Measurements from ENCODE around the gene CMTM2. TPM values are rescaled to one million over a fixed set of nuclear protein-coding genes. Genes with fewer than 3 reads are reported as not detected.
A peak's percentile ranks its signal among the peaks of the same experiment; 100 is the strongest.

Gene CMTM2
- polyA plus RNA-seq, 1 donor from 2014 or later = 0.25 TPM

DNA sequence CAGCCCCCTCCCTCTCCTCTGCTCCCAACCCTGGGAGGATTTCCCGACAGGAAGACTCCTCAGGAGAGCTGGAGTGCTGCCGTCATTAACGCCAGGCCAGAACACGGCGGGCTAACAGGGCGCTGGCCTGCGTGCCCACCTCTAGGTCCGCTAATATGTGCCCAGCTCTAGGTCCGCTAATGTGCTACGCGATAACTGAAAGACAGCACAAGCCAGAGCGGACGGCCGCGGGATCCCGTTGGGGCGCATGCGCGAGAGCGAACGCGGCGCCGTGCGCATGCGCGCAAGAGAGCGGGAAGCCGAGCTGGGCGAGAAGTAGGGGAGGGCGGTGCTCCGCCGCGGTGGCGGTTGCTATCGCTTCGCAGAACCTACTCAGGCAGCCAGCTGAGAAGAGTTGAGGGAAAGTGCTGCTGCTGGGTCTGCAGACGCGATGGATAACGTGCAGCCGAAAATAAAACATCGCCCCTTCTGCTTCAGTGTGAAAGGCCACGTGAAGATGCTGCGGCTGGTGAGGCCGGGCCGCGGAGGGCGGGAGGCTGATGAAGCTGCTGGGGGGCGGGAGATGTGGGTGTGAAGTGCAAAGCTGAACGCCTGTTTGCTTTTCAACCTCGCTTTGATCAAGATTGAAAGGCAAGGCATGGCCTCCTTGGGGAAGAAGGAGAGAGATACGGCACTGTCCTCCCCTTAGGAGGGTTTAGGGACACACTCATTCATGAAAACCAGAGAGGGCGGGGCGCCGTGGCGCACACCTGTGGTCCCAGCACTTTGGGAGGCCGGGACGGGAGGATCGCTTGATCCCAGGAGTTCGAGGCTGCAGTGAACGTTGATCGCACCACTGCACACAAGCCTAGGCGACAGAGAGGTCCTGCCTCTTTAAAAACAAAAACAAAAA is 26.7 kb upstream of the CMTM2 start, which contains the start of gene CKLF:
Gene CKLF, plus strand, starts transcription at position 291 of the 892 bp plus-strand sequence. Its CDS starts 140 bp downstream, at position 431.
- Histone ChIP-seq H3K9ac (ENCODE audit: low read length) (peak within 1 kb of the TSS; percentile 71), H3K9me3 (ENCODE audit: low read length) (no peaks in the 10 kb centered on the region), H3K27ac (ENCODE audit: low read length) (peak within 1 kb of the TSS; percentile 72)

DNA sequence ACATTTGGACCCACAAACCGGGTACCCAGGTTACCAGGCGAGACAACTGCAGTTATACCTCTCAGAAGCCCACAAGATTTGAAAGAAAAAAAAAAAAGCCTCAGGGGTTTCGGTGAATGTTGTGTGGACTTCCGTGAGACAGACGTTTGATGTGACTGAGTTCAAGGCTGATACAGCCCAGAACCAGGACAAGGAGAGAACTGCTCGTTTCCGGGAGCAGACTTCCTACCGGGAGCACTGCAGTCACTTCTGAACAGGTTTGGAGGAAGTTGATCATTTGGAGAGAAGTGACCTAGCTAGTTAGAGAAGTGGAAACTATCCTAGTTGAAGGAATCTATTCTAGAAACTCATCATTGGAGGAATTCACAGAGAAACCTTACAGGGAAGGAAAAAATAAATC is 26.0 kb upstream of the CMTM2 start:
- no peaks in the 10 kb centered on the region for H3F3A ChIP-seq (ENCODE audit: insufficient read depth, low read length, poor library complexity, severe bottlenecking)
- H3K27me3 ChIP-seq (ENCODE audit: insufficient read depth, low read depth, low read length) = no peaks in the 10 kb centered on the region
- no peaks in the 10 kb centered on the region for H3K79me2 ChIP-seq (replicated peaks; ENCODE audit: insufficient read depth, low read length)
- H3K9me2 ChIP-seq (ENCODE audit: insufficient read depth, low read length) = no peaks in the 10 kb centered on the region
- no peak overlapping the region for H3K4me2 ChIP-seq (ENCODE audit: low read length)
- H3K9ac ChIP-seq (ENCODE audit: low read length) = no peak overlapping the region
- H3K36me3 ChIP-seq (ENCODE audit: insufficient read depth, low read length) = no peaks in the 10 kb centered on the region
- no peak overlapping the region for H3K27ac ChIP-seq (ENCODE audit: low read length)
- no peaks in the 10 kb centered on the region for H4K20me1 ChIP-seq (ENCODE audit: insufficient read depth)
- H3K4me3 ChIP-seq (ENCODE audit: low read length) = peak overlapping the region; percentile 71
- no peaks in the 10 kb centered on the region for H3K9me3 ChIP-seq (ENCODE audit: low read length)
- no peak overlapping the region for H2AFZ ChIP-seq (ENCODE audit: low read depth, low read length)
- TF ChIP-seq TAF1 (IDR thresholded peaks at IDR 0.05; ENCODE audit: low read depth) (no peak), RAD21 (conservative IDR thresholded peaks at IDR 0.05) (no peak), EZH2 (IDR thresholded peaks at IDR 0.05; ENCODE audit: borderline replicate concordance, insufficient read depth, low read length, poor library complexity, severe bottlenecking) (no peak), SMC3 (conservative IDR thresholded peaks at IDR 0.05; ENCODE audit: poor library complexity) (no peak), EP300 (conservative IDR thresholded peaks at IDR 0.05; ENCODE audit: poor library complexity, severe bottlenecking) (no peak), POLR2AphosphoS5 (IDR thresholded peaks at IDR 0.05) (no peak)
- TF ChIP-seq, protein P1, sequence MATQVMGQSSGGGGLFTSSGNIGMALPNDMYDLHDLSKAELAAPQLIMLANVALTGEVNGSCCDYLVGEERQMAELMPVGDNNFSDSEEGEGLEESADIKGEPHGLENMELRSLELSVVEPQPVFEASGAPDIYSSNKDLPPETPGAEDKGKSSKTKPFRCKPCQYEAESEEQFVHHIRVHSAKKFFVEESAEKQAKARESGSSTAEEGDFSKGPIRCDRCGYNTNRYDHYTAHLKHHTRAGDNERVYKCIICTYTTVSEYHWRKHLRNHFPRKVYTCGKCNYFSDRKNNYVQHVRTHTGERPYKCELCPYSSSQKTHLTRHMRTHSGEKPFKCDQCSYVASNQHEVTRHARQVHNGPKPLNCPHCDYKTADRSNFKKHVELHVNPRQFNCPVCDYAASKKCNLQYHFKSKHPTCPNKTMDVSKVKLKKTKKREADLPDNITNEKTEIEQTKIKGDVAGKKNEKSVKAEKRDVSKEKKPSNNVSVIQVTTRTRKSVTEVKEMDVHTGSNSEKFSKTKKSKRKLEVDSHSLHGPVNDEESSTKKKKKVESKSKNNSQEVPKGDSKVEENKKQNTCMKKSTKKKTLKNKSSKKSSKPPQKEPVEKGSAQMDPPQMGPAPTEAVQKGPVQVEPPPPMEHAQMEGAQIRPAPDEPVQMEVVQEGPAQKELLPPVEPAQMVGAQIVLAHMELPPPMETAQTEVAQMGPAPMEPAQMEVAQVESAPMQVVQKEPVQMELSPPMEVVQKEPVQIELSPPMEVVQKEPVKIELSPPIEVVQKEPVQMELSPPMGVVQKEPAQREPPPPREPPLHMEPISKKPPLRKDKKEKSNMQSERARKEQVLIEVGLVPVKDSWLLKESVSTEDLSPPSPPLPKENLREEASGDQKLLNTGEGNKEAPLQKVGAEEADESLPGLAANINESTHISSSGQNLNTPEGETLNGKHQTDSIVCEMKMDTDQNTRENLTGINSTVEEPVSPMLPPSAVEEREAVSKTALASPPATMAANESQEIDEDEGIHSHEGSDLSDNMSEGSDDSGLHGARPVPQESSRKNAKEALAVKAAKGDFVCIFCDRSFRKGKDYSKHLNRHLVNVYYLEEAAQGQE (IDR thresholded peaks at IDR 0.05; ENCODE audit: borderline replicate concordance) = no peak
- TF ChIP-seq, protein P2, sequence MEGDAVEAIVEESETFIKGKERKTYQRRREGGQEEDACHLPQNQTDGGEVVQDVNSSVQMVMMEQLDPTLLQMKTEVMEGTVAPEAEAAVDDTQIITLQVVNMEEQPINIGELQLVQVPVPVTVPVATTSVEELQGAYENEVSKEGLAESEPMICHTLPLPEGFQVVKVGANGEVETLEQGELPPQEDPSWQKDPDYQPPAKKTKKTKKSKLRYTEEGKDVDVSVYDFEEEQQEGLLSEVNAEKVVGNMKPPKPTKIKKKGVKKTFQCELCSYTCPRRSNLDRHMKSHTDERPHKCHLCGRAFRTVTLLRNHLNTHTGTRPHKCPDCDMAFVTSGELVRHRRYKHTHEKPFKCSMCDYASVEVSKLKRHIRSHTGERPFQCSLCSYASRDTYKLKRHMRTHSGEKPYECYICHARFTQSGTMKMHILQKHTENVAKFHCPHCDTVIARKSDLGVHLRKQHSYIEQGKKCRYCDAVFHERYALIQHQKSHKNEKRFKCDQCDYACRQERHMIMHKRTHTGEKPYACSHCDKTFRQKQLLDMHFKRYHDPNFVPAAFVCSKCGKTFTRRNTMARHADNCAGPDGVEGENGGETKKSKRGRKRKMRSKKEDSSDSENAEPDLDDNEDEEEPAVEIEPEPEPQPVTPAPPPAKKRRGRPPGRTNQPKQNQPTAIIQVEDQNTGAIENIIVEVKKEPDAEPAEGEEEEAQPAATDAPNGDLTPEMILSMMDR (IDR thresholded peaks at IDR 0.05; ENCODE audit: poor library complexity, severe bottlenecking) = no peak

More for the DNA sequence above, 26.7 kb upstream of the CMTM2 start, which contains the start of gene CKLF:
- Histone ChIP-seq H3F3A (ENCODE audit: insufficient read depth, low read length, poor library complexity, severe bottlenecking) (no peaks in the 10 kb centered on the region), H4K20me1 (ENCODE audit: insufficient read depth) (no peaks in the 10 kb centered on the region), H3K4me3 (ENCODE audit: low read length) (peak within 1 kb of the TSS; percentile 71), H3K27me3 (ENCODE audit: insufficient read depth, low read depth, low read length) (no peaks in the 10 kb centered on the region), H3K9me2 (ENCODE audit: insufficient read depth, low read length) (no peaks in the 10 kb centered on the region), H3K36me3 (ENCODE audit: insufficient read depth, low read length) (no peaks in the 10 kb centered on the region), H2AFZ (ENCODE audit: low read depth, low read length) (peak within 1 kb of the TSS; percentile 54), H3K4me2 (ENCODE audit: low read length) (peak within 1 kb of the TSS; percentile 56), H3K79me2 (replicated peaks; ENCODE audit: insufficient read depth, low read length) (no peaks in the 10 kb centered on the region)
- TF ChIP-seq, protein P2 (IDR thresholded peaks at IDR 0.05; ENCODE audit: poor library complexity, severe bottlenecking) = no peak
- TF ChIP-seq EZH2 (IDR thresholded peaks at IDR 0.05; ENCODE audit: borderline replicate concordance, insufficient read depth, low read length, poor library complexity, severe bottlenecking) (no peak), POLR2AphosphoS5 (IDR thresholded peaks at IDR 0.05) (peak; percentile 88), RAD21 (conservative IDR thresholded peaks at IDR 0.05) (peak; percentile 11), EP300 (conservative IDR thresholded peaks at IDR 0.05; ENCODE audit: poor library complexity, severe bottlenecking) (no peak), TAF1 (IDR thresholded peaks at IDR 0.05; ENCODE audit: low read depth) (no peak), MXI1 (conservative IDR thresholded peaks at IDR 0.05; ENCODE audit: poor library complexity, severe bottlenecking) (no peak), SMC3 (conservative IDR thresholded peaks at IDR 0.05; ENCODE audit: poor library complexity) (peak; percentile 24)
- TF ChIP-seq, protein P1 (IDR thresholded peaks at IDR 0.05; ENCODE audit: borderline replicate concordance) = peak; percentile 64
